Epidermal melanocyte (primary cell): ENCODE measurements around the gene RIMBP2.
"Not testable (repeated sequence)": the region's sequence is repeated elsewhere in the genome, so short reads cannot be mapped to it uniquely, and the experiment has no call there.

Experiments
- DNase-seq: peaks from one replicate; pipeline ENCODE4 v3.0.0; 2011; ENCODE audit warnings: low spot score; ENCODE audit not compliant: insufficient read length

The RIMBP2 gene

GRCh38 chr12:130656411-130656810 lies 59.7 kb downstream of the RIMBP2 start:
- DNase-seq = no peak

GRCh38 chr12:130655881-130656280 lies 60.2 kb downstream of the RIMBP2 start:
- DNase-seq = no peak

GRCh38 chr12:130655010-130655409 lies 61.1 kb downstream of the RIMBP2 start:
- DNase-seq = no peak

GRCh38 chr12:130651188-130651959 lies 64.7 kb downstream of the RIMBP2 start:
- DNase-seq = no peak

GRCh38 chr12:130650131-130650530 lies 66.0 kb downstream of the RIMBP2 start:
- DNase-seq = no peak

- DNase-seq = no peak
Observed at GRCh38 chr12:130649101-130650045, 66.7 kb downstream of the RIMBP2 start.

- DNase-seq = no peak
Observed at GRCh38 chr12:130647814-130648213, 68.3 kb downstream of the RIMBP2 start.

- DNase-seq = no peak
Observed at GRCh38 chr12:130646716-130647370, 69.3 kb downstream of the RIMBP2 start.

- not testable (repeated sequence) for DNase-seq
Observed at GRCh38 chr12:130646191-130646590, 69.9 kb downstream of the RIMBP2 start.

GRCh38 chr12:130645751-130646150 lies 70.3 kb downstream of the RIMBP2 start:
- no peak for DNase-seq

- DNase-seq = no peak
Observed at GRCh38 chr12:130644566-130644965, 71.5 kb downstream of the RIMBP2 start.

- DNase-seq = no peak
Observed at GRCh38 chr12:130644146-130644545, 72.0 kb downstream of the RIMBP2 start.

- DNase-seq = no peak
Observed at GRCh38 chr12:130642856-130643255, 73.2 kb downstream of the RIMBP2 start.

- no peak for DNase-seq
Observed at GRCh38 chr12:130641533-130642184, 74.4 kb downstream of the RIMBP2 start.

- no peak for DNase-seq
Observed at GRCh38 chr12:130640901-130641300, 75.2 kb downstream of the RIMBP2 start.

- DNase-seq = no peak
Observed at GRCh38 chr12:130640496-130640895, 75.6 kb downstream of the RIMBP2 start.

- no peak for DNase-seq
Observed at GRCh38 chr12:130639476-130640424, 76.3 kb downstream of the RIMBP2 start.

- no peak for DNase-seq
Observed at GRCh38 chr12:130636370-130636769, 79.7 kb downstream of the RIMBP2 start.

- no peak for DNase-seq
Observed at GRCh38 chr12:130634866-130635265, 81.2 kb downstream of the RIMBP2 start.

GRCh38 chr12:130633771-130634170 lies 82.3 kb downstream of the RIMBP2 start:
- DNase-seq = no peak
